Muscle layer of duodenum (tissue), 2 donors: ENCODE results near the gene JPH3.

Experiments used
- H3K27ac ChIP-seq: one replicate; pipeline ENCODE4 v1.7.0; 2013; ENCODE audit warnings: mild to moderate bottlenecking, low read length
- H3K27me3 ChIP-seq: one replicate; pipeline ENCODE4 v1.7.0; 2013; ENCODE audit warnings: low read depth, mild to moderate bottlenecking, control low read depth, low read length
- H3K36me3 ChIP-seq, 2 donors: one replicate each; pipeline ENCODE4 v1.7.0; 2013; ENCODE audit warnings: low read length in 2 of 2, control low read depth in 1 of 2, mild to moderate bottlenecking in 1 of 2; ENCODE audit not compliant: insufficient read depth in 2 of 2, control insufficient read depth in 1 of 2
- H3K4me1 ChIP-seq, 2 donors: one replicate each; pipeline ENCODE4 v1.7.0; 2013; ENCODE audit warnings: low read length in 2 of 2, mild to moderate bottlenecking in 2 of 2, control low read depth in 1 of 2, moderate library complexity in 1 of 2; ENCODE audit not compliant: insufficient read depth in 2 of 2, control insufficient read depth in 1 of 2
- H3K4me3 ChIP-seq, 2 donors: one replicate each; pipeline ENCODE4 v1.7.0; 2013; ENCODE audit warnings: low read length in 2 of 2, low read depth in 1 of 2, mild to moderate bottlenecking in 1 of 2
- H3K9me3 ChIP-seq, 2 donors: one replicate each; pipeline ENCODE4 v1.7.0; 2013; ENCODE audit warnings: low read length in 2 of 2, control low read depth in 1 of 2, mild to moderate bottlenecking in 1 of 2; ENCODE audit not compliant: control insufficient read depth in 1 of 2
- donor health status: healthy.

Gene JPH3

DNA sequence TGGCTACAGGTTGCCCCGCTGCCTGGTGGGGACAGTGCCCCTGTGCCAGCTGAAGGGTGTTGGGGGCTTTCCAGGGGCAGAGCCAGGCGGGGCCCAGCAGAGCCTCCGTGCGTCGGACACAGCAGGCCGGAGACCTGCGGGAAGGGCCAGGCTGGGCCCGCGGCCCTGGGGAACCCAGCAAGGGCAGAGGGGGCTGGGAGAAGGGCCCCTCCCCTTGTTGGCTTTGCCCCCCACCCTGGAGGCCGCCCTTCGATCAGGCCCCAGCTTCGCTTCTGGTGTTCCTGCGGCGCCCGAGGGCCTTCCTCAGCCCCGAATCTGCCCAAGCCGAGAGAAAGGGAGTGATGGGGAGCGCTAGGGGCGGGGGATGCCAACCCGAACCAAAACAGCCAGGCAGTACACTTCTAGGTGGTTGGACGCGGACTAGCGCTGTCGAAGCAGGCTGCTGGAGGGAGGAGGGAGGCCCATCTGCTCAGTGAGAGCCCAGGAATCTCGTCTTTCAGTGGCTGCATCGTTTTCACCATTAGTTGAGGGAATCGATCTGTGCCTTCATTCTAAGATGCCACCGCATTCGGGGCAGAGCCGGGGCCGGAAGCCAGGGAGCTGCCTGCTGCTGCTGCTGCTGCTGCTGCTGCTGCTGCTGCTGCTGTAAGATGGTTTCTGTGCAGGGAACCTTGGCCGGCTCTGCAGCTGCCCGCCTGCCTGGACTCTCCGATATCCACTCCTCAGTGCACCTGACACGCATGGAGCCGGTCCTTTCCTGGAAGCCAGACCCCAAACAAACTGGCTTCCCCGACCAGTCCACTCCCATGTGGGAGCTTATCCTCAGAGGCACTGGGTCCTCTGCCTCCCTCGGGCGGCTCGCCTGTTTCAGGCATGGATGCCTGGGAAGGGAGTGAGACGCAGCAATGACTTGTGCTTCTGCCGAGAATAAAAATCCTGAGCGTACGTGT lies 1.7 kb downstream of the JPH3 start:
- no peaks in the 10 kb centered on the region for H3K36me3 ChIP-seq
- peaks cover 0 to 19% of the 10 kb centered on the region in 2 donors for H3K4me1 ChIP-seq
- peaks cover 0 to 5% of the 10 kb centered on the region in 2 donors for H3K9me3 ChIP-seq
- H3K4me3 ChIP-seq = no peak overlapping the region
- H3K27ac ChIP-seq = no peak overlapping the region
- peaks cover 27% of the 10 kb centered on the region for H3K27me3 ChIP-seq

DNA sequence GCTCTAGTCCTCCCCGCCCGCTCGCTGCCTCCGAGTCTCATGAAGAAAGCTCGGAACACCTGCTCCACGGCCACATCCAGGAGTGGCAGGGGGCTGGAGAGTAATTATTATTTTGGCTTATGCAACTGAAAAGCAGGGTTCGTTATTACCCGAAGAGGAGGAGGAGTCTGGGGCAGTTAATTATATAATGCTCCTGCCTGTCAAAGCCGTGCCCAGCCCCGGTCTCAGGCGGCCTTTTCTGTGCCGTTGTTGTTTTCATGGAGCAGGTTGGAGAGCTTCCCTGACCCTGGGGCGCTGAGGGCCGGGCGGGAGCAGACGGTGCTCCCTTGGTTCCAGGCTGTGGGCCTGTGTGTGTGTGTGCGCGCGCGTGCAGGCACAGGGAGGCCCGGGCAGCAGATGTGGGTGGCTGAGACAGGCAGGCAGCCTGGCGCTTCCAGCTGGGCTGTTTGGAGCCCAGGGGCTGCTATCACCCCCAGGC lies 2.4 kb downstream of the JPH3 start:
- Histone ChIP-seq H3K9me3 (no peaks in the 10 kb centered on the region), H3K27me3 (peaks cover 27% of the 10 kb centered on the region), H3K36me3 (no peaks in the 10 kb centered on the region), H3K27ac (no peak overlapping the region), H3K4me1 (peaks cover 0 to 19% of the 10 kb centered on the region in 2 donors), H3K4me3 (no peak overlapping the region)

- Histone ChIP-seq H3K4me1 (peaks cover 0 to 11% of the 10 kb centered on the region in 2 donors), H3K27ac (no peak overlapping the region), H3K27me3 (peaks cover 8% of the 10 kb centered on the region), H3K4me3 (no peak overlapping the region), H3K36me3 (no peaks in the 10 kb centered on the region), H3K9me3 (no peaks in the 10 kb centered on the region)
These were observed 4.9 kb downstream of the JPH3 start for GRCh38 chr16:87607223-87607622.

GRCh38 chr16:87607871-87608270 lies 5.6 kb downstream of the JPH3 start:
- no peak overlapping the region for H3K27ac ChIP-seq
- H3K4me3 ChIP-seq = no peak overlapping the region

GRCh38 chr16:87608400-87608985 lies 6.2 kb downstream of the JPH3 start:
- Histone ChIP-seq H3K4me3 (no peak overlapping the region), H3K9me3 (no peaks in the 10 kb centered on the region), H3K27ac (no peak overlapping the region), H3K27me3 (peaks cover 8% of the 10 kb centered on the region), H3K4me1 (peaks cover 0 to 3% of the 10 kb centered on the region in 2 donors), H3K36me3 (no peaks in the 10 kb centered on the region)

More at GRCh38 chr16:87607871-87608270, 5.6 kb downstream of the JPH3 start:
- Histone ChIP-seq H3K9me3 (no peaks in the 10 kb centered on the region), H3K36me3 (no peaks in the 10 kb centered on the region), H3K27me3 (peaks cover 8% of the 10 kb centered on the region), H3K4me1 (peaks cover 0 to 9% of the 10 kb centered on the region in 2 donors)

- Histone ChIP-seq H3K27ac (no peak overlapping the region), H3K4me1 (no peaks in the 10 kb centered on the region), H3K4me3 (no peak overlapping the region), H3K36me3 (no peaks in the 10 kb centered on the region), H3K27me3 (peaks cover 3% of the 10 kb centered on the region), H3K9me3 (no peaks in the 10 kb centered on the region)
These were observed 7.7 kb downstream of the JPH3 start for GRCh38 chr16:87610026-87610425.

- Histone ChIP-seq H3K9me3 (no peaks in the 10 kb centered on the region), H3K36me3 (no peaks in the 10 kb centered on the region), H3K4me1 (no peaks in the 10 kb centered on the region), H3K27ac (no peak overlapping the region), H3K4me3 (no peak overlapping the region), H3K27me3 (no peaks in the 10 kb centered on the region)
These were observed 9.1 kb downstream of the JPH3 start for GRCh38 chr16:87611456-87611855.

DNA sequence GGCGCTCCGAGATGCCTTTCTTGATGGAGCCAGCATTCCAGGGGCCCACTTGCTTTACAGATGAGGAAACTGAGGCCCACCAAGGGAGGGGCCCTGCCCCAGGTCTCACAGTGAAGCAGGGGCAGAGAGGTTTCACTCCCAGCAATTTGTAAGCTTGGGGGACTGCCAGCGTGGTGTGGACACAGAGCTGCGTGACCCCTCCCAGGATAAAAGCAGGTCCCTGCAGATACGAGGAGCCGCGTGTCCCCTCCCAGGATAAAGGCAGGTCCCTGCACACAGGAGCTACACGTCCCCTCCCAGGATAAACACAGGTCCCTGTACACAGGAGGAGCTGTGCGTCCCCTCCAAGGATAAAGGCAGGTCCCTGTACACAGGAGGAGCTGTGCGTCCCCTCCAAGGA lies 11.7 kb downstream of the JPH3 start:
- Histone ChIP-seq H3K36me3 (no peaks in the 10 kb centered on the region), H3K27me3 (no peaks in the 10 kb centered on the region)

DNA sequence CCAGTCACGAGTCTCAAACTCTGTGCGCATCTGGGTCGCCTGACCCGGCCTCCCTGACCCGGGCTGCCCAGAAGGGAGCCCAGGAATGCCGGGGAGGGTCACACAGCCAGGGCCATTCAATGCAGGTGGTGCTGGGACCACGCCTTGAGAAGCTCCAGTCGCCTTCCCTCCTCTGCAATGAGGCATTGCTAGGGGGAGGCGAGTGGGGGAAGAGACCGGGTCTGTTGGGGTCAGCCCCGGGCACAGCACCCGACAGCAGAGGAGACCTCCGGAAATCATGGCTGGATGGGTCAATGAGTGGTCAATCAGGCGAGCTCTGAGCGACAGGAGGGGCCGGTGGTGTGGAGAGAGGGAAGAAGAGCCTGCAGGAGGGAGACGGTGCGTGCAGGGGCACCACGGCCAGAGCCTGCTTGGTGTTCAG lies 13.3 kb downstream of the JPH3 start:
- H3K27me3 ChIP-seq = peaks cover 3% of the 10 kb centered on the region
- no peaks in the 10 kb centered on the region for H3K4me1 ChIP-seq
- no peaks in the 10 kb centered on the region for H3K36me3 ChIP-seq

More for the DNA sequence above, 11.7 kb downstream of the JPH3 start:
- Histone ChIP-seq H3K4me3 (no peak overlapping the region), H3K9me3 (no peaks in the 10 kb centered on the region), H3K27ac (no peak overlapping the region), H3K4me1 (no peaks in the 10 kb centered on the region)

DNA sequence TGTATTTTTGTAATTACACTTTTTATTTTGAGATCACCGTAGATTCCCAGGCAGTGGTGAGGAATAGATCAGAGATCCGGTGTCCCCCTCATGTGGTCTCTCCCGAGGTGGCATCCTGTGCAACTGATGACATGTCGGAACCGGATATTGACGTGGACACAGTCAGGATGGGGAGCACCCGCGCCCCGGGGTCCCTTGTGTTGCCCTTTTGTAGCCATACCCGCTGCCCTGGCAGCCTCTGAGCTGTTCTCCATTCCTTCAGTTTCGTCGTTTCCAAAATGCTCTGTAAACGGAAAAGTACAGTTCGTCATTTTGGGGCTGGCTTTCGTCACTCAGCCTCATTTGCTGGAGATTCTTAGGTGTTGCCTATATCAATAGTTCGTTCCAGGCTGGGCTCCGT lies 14.2 kb downstream of the JPH3 start:
- Histone ChIP-seq H3K27me3 (peaks cover 3% of the 10 kb centered on the region), H3K27ac (no peak overlapping the region), H3K4me1 (no peaks in the 10 kb centered on the region), H3K9me3 (no peaks in the 10 kb centered on the region), H3K36me3 (no peaks in the 10 kb centered on the region), H3K4me3 (no peak overlapping the region)

More for the DNA sequence above, 13.3 kb downstream of the JPH3 start:
- Histone ChIP-seq H3K27ac (no peak overlapping the region), H3K4me3 (no peak overlapping the region), H3K9me3 (no peaks in the 10 kb centered on the region)

- Histone ChIP-seq H3K9me3 (no peaks in the 10 kb centered on the region), H3K4me3 (no peak overlapping the region), H3K36me3 (no peaks in the 10 kb centered on the region), H3K27ac (no peak overlapping the region), H3K4me1 (no peaks in the 10 kb centered on the region), H3K27me3 (peaks cover 3% of the 10 kb centered on the region)
These were observed 15.9 kb downstream of the JPH3 start for GRCh38 chr16:87618216-87618615.
